Vagina (tissue), 2 donors: ENCODE data around the gene SRP68. TPM values are rescaled to one million over a fixed set of nuclear protein-coding genes. Genes with fewer than 3 reads are reported as not detected.

Source experiments
- DNase-seq, 2 donors: peaks; one replicate each; pipeline ENCODE4 v3.0.0-alpha.2; 2017; ENCODE audit errors: extremely low spot score in 2 of 2
- H3K27ac ChIP-seq: fragments of 200-600 bp; sonication (generic); one replicate; pipeline ENCODE4 v1.5.1; 2019
- H3K27me3 ChIP-seq: fragments of 200-600 bp; sonication (generic); one replicate; pipeline ENCODE4 v1.5.1; 2019
- H3K36me3 ChIP-seq, 2 donors: fragments of 200-600 bp; sonication (generic); one replicate each; pipeline ENCODE4 v1.5.1; 2017 to 2019
- H3K4me1 ChIP-seq: fragments of 200-600 bp; sonication (generic); one replicate; pipeline ENCODE4 v1.5.1; 2019
- H3K4me3 ChIP-seq, 2 donors: fragments of 200-600 bp; sonication (generic); 1 replicate in 1 of 2; 2 replicates in 1 of 2; pipeline ENCODE4 v1.5.1; 2016 to 2019
- H3K9me3 ChIP-seq: fragments of 200-600 bp; sonication (generic); one replicate; pipeline ENCODE4 v1.5.1; 2019
- CTCF ChIP-seq, 3 experiments: fragments of 450-650 bp in 2 of 3; fragments of 200-600 bp in 1 of 3; sonication (generic) in 1 of 3; IDR thresholded peaks; one replicate each; pipeline ENCODE4 v1.5.1; 2017 to 2019; ENCODE audit warnings: antibody characterized with exemption in 3 of 3, mild to moderate bottlenecking in 2 of 3, moderate library complexity in 2 of 3
- POLR2A ChIP-seq, 2 donors: fragments of 450-650 bp; IDR thresholded peaks; one replicate each; pipeline ENCODE4 v1.6.1; 2017; ENCODE audit warnings: antibody characterized with exemption in 2 of 2, mild to moderate bottlenecking in 2 of 2, moderate library complexity in 2 of 2
- POLR2AphosphoS5 ChIP-seq, 2 donors: sonication (generic); formaldehyde crosslinking; IDR thresholded peaks; one replicate each; pipeline ENCODE4 v1.9.0; 2017; ENCODE audit warnings: antibody characterized with exemption in 2 of 2, mild to moderate bottlenecking in 2 of 2, low read depth in 1 of 2; ENCODE audit not compliant: insufficient read depth in 1 of 2
- intact Hi-C: fragments of 100-400 bp; cut with DNase I; formaldehyde crosslinking; loops from one replicate; pipeline ENCODE4 v1.15.1; 2023
- total RNA-seq: library from RNA; depleted of rRNA; stranded (reverse); fragments of >200 nt; gene quantifications from one replicate; pipeline ENCODE4 v1.2.3, GENCODE V29; 2016

The SRP68 gene
- total RNA-seq, 1 donor from 2014 or later: 52.8 TPM

DNA sequence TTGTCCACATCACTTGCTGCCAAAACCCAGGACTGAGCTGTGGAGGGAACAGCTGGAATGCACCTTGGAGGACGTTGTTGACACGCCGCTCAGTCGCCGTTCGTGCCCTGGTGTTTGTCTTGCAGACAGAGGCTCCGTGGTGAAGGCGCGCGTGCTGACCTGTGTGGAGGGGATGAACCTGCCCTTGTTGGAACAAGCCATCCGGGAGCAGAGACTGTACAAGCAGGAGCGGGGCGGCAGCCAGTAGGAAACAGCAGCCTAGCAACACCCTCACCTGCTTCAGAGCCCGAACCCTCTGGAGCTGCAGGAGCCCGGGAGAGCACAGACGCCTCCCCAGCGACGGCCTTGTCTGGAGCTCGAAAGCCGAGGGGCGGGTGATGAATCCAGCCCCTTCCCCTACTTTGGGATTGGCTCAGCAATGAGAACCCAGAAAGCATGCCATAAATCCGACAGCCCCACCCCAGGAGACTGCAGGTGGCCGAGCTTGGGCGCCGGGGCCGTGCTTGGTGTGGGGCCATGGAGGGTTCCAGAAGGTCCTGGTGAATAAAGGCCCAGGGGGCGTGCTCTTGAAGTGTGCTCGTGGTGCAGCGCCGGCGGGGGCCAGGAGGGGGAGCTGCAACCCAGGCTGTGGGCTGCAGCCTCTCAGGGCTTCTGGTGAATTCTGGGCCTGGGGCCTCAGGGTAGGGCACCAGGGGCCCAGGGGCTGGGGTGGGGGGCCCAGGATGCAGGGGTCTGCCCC lies 72.1 kb downstream of the SRP68 start:
- peaks cover 14% of the 10 kb centered on the region for H3K4me1 ChIP-seq
- H3K36me3 ChIP-seq: peaks cover 0 to 7% of the 10 kb centered on the region in 2 donors
- intact Hi-C loops: loop anchor here (10.0 kb wide), 1 partner anchor 285 kb away; no protein-coding TSS in a partner anchor
- DNase-seq: no peak
- TF ChIP-seq CTCF (IDR thresholded peaks at IDR 0.05) (peak in 2 of 3 experiments; percentile 9 to 23), POLR2AphosphoS5 (IDR thresholded peaks at IDR 0.05; ENCODE audit: insufficient read depth in 1 of 2, low read depth in 1 of 2) (no peak), POLR2A (IDR thresholded peaks at IDR 0.05) (no peak)
- H3K27ac ChIP-seq: no peak overlapping the region
- no peak overlapping the region for H3K4me3 ChIP-seq
- no peaks in the 10 kb centered on the region for H3K9me3 ChIP-seq
- H3K27me3 ChIP-seq: no peaks in the 10 kb centered on the region

DNA sequence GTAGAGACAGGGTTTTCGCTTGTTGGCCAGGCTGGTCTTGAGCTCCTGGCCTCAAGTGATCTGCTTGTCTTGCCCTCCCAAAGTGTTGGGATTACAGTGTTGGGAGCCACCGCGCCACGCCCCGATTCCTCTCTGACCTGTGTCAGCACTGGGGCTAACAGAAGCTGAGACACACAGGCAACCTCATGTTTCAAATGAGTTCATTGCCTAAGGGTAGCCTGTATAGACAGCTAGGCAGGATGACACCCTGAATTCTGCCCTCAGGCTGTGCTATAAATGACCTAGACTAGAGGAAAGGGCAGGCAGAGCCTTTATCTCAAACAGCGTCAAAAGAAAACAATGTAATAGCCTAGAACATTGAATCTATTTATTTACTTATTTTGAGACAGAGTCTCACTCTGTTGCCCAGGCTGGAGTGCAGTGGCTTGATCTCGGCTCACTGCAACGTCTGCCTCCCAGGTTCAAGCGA lies 74.0 kb downstream of the SRP68 start:
- DNase-seq: no peak
- no peak overlapping the region for H3K27ac ChIP-seq
- H3K36me3 ChIP-seq: peaks cover 0 to 1% of the 10 kb centered on the region in 2 donors
- H3K9me3 ChIP-seq: no peaks in the 10 kb centered on the region
- no peak overlapping the region for H3K4me3 ChIP-seq
- intact Hi-C loops: no loop called here
- H3K4me1 ChIP-seq: peaks cover 14% of the 10 kb centered on the region
- no peaks in the 10 kb centered on the region for H3K27me3 ChIP-seq
- no peak for TF ChIP-seq POLR2AphosphoS5 (IDR thresholded peaks at IDR 0.05; ENCODE audit: insufficient read depth in 1 of 2, low read depth in 1 of 2)
- no peak for TF ChIP-seq CTCF (IDR thresholded peaks at IDR 0.05)
- no peak for TF ChIP-seq POLR2A (IDR thresholded peaks at IDR 0.05)

GRCh38 chr17:75996665-75997590 lies 75.4 kb downstream of the SRP68 start:
- Histone ChIP-seq H3K27ac (no peak overlapping the region), H3K36me3 (no peaks in the 10 kb centered on the region), H3K4me1 (peaks cover 14% of the 10 kb centered on the region), H3K27me3 (no peaks in the 10 kb centered on the region), H3K4me3 (no peak overlapping the region), H3K9me3 (no peaks in the 10 kb centered on the region)
- DNase-seq: peak in 1 of 2 donors; percentile 83
- intact Hi-C loops: no loop called here
- TF ChIP-seq POLR2AphosphoS5 (IDR thresholded peaks at IDR 0.05; ENCODE audit: insufficient read depth in 1 of 2, low read depth in 1 of 2) (no peak), CTCF (IDR thresholded peaks at IDR 0.05) (no peak)

GRCh38 chr17:75995385-75995925 lies 76.9 kb downstream of the SRP68 start:
- DNase-seq: no peak
- intact Hi-C loops: no loop called here
- H3K27me3 ChIP-seq: no peaks in the 10 kb centered on the region

More at GRCh38 chr17:75995385-75995925, 76.9 kb downstream of the SRP68 start:
- no peak for TF ChIP-seq POLR2AphosphoS5 (IDR thresholded peaks at IDR 0.05; ENCODE audit: insufficient read depth in 1 of 2, low read depth in 1 of 2)
- no peak for TF ChIP-seq POLR2A (IDR thresholded peaks at IDR 0.05)
- no peak for TF ChIP-seq CTCF (IDR thresholded peaks at IDR 0.05)
- H3K9me3 ChIP-seq: no peaks in the 10 kb centered on the region
- H3K4me3 ChIP-seq: no peak overlapping the region
- no peak overlapping the region for H3K27ac ChIP-seq
- H3K4me1 ChIP-seq: peaks cover 13% of the 10 kb centered on the region
- peaks cover 0 to 5% of the 10 kb centered on the region in 2 donors for H3K36me3 ChIP-seq
